GM18873 (cell line): ENCODE measurements around the gene PALMD.

Experiments
- ATAC-seq: cut with Tn5 transposase; IDR thresholded peaks from one replicate; pipeline ENCODE4 v1.9.1; 2021; ENCODE audit warnings: mild to moderate bottlenecking, moderate library complexity, moderate number of reproducible peaks; ENCODE audit not compliant: unreplicated experiment, low FRiP score

Gene PALMD

GRCh38 chr1:99657213-99658030, 11.5 kb downstream of the PALMD start:
- no peak for ATAC-seq

GRCh38 chr1:99658031-99658290, 12.0 kb downstream of the PALMD start:
- no peak for ATAC-seq

- no peak for ATAC-seq
Measured at GRCh38 chr1:99659755-99660210, 13.9 kb downstream of the PALMD start.

- ATAC-seq = no peak
Measured at GRCh38 chr1:99660496-99660895, 14.6 kb downstream of the PALMD start.

- ATAC-seq = no peak
Measured at GRCh38 chr1:99661780-99662179, 15.9 kb downstream of the PALMD start.

- no peak for ATAC-seq
Measured at GRCh38 chr1:99662539-99663080, 16.7 kb downstream of the PALMD start.

GRCh38 chr1:99663501-99663900, 17.6 kb downstream of the PALMD start:
- no peak for ATAC-seq

- no peak for ATAC-seq
Measured at GRCh38 chr1:99665212-99665611, 19.3 kb downstream of the PALMD start.

- no peak for ATAC-seq
Measured at GRCh38 chr1:99669376-99669775, 23.5 kb downstream of the PALMD start.

GRCh38 chr1:99669821-99670220, 23.9 kb downstream of the PALMD start:
- no peak for ATAC-seq

GRCh38 chr1:99670583-99670982, 24.7 kb downstream of the PALMD start:
- ATAC-seq = no peak

- no peak for ATAC-seq
Measured at GRCh38 chr1:99672038-99672437, 26.1 kb downstream of the PALMD start.

- ATAC-seq = no peak
Measured at GRCh38 chr1:99672530-99673213, 26.8 kb downstream of the PALMD start.

- no peak for ATAC-seq
Measured at GRCh38 chr1:99673315-99673714, 27.4 kb downstream of the PALMD start.

- no peak for ATAC-seq
Measured at GRCh38 chr1:99674115-99675064, 28.5 kb downstream of the PALMD start.

- ATAC-seq = no peak
Measured at GRCh38 chr1:99675292-99675691, 29.4 kb downstream of the PALMD start.

- no peak for ATAC-seq
Measured at GRCh38 chr1:99675994-99676393, 30.1 kb downstream of the PALMD start.

- no peak for ATAC-seq
Measured at GRCh38 chr1:99676876-99677275, 31.0 kb downstream of the PALMD start.

GRCh38 chr1:99677416-99677815, 31.5 kb downstream of the PALMD start:
- ATAC-seq = no peak

GRCh38 chr1:99680270-99680669, 34.4 kb downstream of the PALMD start:
- no peak for ATAC-seq

GRCh38 chr1:99681583-99681982, 35.7 kb downstream of the PALMD start:
- ATAC-seq = no peak
